CD4-positive, alpha-beta T cell (primary cell): Measurements from ENCODE around the gene SLC35A5. TPM values are rescaled to one million over a fixed set of nuclear protein-coding genes. Genes with fewer than 3 reads are reported as not detected.

Experiments used
- ATAC-seq: fragments of 200-7000 bp; cut with Tn5 transposase; one replicate; pipeline ENCODE4 v1.10.0; 2022; ENCODE audit warnings: mild to moderate bottlenecking; ENCODE audit not compliant: poor library complexity
- CTCF ChIA-PET: fragments of 350-600 bp; sonication (Branson Sonifier 250); formaldehyde crosslinking; loops from one replicate; lab custom pipeline; 2021; ENCODE audit warnings: antibody characterized with exemption, inconsistent platforms; lab: Charles Lee
- POLR2A ChIA-PET: fragments of 350-600 bp; sonication (Branson Sonifier 250); formaldehyde crosslinking; loops from one replicate; lab custom pipeline; 2021; ENCODE audit warnings: antibody characterized with exemption, inconsistent platforms; lab: Charles Lee
- DNase-seq, 14 experiments: peaks; one replicate each; pipeline ENCODE4 v3.0.0-alpha.2; 2013 to 2020; ENCODE audit warnings: mixed read lengths in 2 of 14
- H3K27ac ChIP-seq, 2 donors: one replicate each; pipeline versions ENCODE4 v1.5.1 to v1.7.0; 2013; ENCODE audit warnings: low read length in 2 of 2, low read depth in 1 of 2, mild to moderate bottlenecking in 1 of 2
- H3K27me3 ChIP-seq, 2 experiments: 1 replicate in 1 of 2; 2 replicates in 1 of 2; pipeline versions ENCODE4 v1.6.1 to v1.7.0; 2013; ENCODE audit warnings: low read length in 2 of 2, control low read depth in 1 of 2, mild to moderate bottlenecking in 1 of 2, moderate library complexity in 1 of 2; ENCODE audit not compliant: insufficient read depth in 2 of 2, control insufficient read depth in 1 of 2
- H3K36me3 ChIP-seq: one replicate; pipeline ENCODE4 v1.6.1; 2013; ENCODE audit warnings: low read length, control low read depth; ENCODE audit not compliant: insufficient read depth
- H3K4me1 ChIP-seq: one replicate; pipeline ENCODE4 v1.6.1; 2013; ENCODE audit warnings: low read length, control low read depth; ENCODE audit not compliant: insufficient read depth
- H3K4me3 ChIP-seq: one replicate; pipeline ENCODE4 v1.5.1; 2013; ENCODE audit warnings: mild to moderate bottlenecking, low read length, moderate library complexity
- H3K9me3 ChIP-seq, 2 experiments: 1 replicate in 1 of 2; 2 replicates in 1 of 2; pipeline versions ENCODE4 v1.6.1 to v1.7.0; 2013; ENCODE audit warnings: low read length in 2 of 2, mild to moderate bottlenecking in 2 of 2, control low read depth in 1 of 2, moderate library complexity in 1 of 2; ENCODE audit not compliant: control insufficient read depth in 1 of 2, insufficient read depth in 1 of 2
- H3K27ac Mint-ChIP-seq: one replicate; pipeline ENCODE4 v1.8.0; 2020; ENCODE audit warnings: mixed read lengths
- H3K27me3 Mint-ChIP-seq: one replicate; pipeline ENCODE4 v1.8.0; 2021; ENCODE audit warnings: mixed read lengths
- H3K36me3 Mint-ChIP-seq: one replicate; pipeline ENCODE4 v1.8.0; 2021; ENCODE audit warnings: low read depth, mixed read lengths
- H3K4me1 Mint-ChIP-seq: one replicate; pipeline ENCODE4 v1.8.0; 2021; ENCODE audit warnings: low read depth, mixed read lengths
- H3K4me3 Mint-ChIP-seq: one replicate; pipeline ENCODE4 v1.8.0; 2020; ENCODE audit warnings: mild to moderate bottlenecking, mixed read lengths
- H3K9me3 Mint-ChIP-seq: one replicate; pipeline ENCODE4 v1.8.0; 2020; ENCODE audit warnings: mixed read lengths
- intact Hi-C, 2 experiments: fragments of 100-400 bp; cut with DNase I in 1 of 2; cut with micrococcal nuclease in 1 of 2; formaldehyde crosslinking; loops; one replicate each; pipeline versions ENCODE4 v1.15.1 to v1.9.0; 2023 to 2025; cut with DNase I, micrococcal nuclease
- total RNA-seq, 174 experiments: library from RNA in 2 of 174; stranded (reverse) in 2 of 174; gene quantifications; one replicate each; pipeline ENCODE4 v1.2.3 and lab custom pipeline; 2021 to 2026
- TF ChIP-seq, protein P1 (sequence below): fragments of 200-600 bp; IDR thresholded peaks from one replicate; pipeline ENCODE4 v1.8.0; 2022; ENCODE audit warnings: antibody characterized with exemption, mild to moderate bottlenecking

SLC35A5 gene
- total RNA-seq, 2 experiments from 2014 or later = 4.6 to 7.3 TPM

DNA sequence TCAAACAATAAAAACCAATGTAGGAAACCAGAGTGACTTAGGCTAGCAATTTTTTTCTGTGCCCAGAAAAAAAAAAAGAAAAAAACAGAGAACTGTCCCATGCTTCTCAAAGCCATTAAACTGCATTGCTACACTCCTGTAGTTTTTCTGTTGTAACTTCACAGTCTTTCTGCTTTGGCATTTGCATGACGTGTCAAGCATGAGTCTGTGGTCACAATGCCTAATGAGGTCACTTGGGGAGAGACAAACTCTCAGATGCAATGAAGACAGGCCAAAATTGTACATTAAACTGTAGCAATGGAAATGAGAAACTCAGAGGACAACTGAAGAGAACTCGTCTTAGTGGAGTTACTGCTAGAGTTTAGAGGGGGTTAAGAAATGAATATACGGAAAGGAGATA, 48.3 kb downstream of the SLC35A5 start:
- DNase-seq = no peak
- no peak overlapping the region for H3K27ac Mint-ChIP-seq
- Histone ChIP-seq H3K27me3 (peaks cover 0 to 9% of the 10 kb centered on the region in 2 experiments), H3K9me3 (no peaks in the 10 kb centered on the region), H3K36me3 (no peaks in the 10 kb centered on the region), H3K27ac (no peak overlapping the region), H3K4me3 (no peak overlapping the region), H3K4me1 (no peaks in the 10 kb centered on the region)
- no peaks in the 10 kb centered on the region for H3K4me1 Mint-ChIP-seq
- ATAC-seq = no peak
- peaks cover 31% of the 10 kb centered on the region for H3K27me3 Mint-ChIP-seq
- TF ChIP-seq, protein P1, sequence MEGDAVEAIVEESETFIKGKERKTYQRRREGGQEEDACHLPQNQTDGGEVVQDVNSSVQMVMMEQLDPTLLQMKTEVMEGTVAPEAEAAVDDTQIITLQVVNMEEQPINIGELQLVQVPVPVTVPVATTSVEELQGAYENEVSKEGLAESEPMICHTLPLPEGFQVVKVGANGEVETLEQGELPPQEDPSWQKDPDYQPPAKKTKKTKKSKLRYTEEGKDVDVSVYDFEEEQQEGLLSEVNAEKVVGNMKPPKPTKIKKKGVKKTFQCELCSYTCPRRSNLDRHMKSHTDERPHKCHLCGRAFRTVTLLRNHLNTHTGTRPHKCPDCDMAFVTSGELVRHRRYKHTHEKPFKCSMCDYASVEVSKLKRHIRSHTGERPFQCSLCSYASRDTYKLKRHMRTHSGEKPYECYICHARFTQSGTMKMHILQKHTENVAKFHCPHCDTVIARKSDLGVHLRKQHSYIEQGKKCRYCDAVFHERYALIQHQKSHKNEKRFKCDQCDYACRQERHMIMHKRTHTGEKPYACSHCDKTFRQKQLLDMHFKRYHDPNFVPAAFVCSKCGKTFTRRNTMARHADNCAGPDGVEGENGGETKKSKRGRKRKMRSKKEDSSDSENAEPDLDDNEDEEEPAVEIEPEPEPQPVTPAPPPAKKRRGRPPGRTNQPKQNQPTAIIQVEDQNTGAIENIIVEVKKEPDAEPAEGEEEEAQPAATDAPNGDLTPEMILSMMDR = no peak
- H3K9me3 Mint-ChIP-seq = no peaks in the 10 kb centered on the region
- intact Hi-C loops = no loop called here
- POLR2A ChIA-PET = no interaction called here
- no peaks in the 10 kb centered on the region for H3K36me3 Mint-ChIP-seq
- no peak overlapping the region for H3K4me3 Mint-ChIP-seq
- CTCF ChIA-PET = no interaction called here

DNA sequence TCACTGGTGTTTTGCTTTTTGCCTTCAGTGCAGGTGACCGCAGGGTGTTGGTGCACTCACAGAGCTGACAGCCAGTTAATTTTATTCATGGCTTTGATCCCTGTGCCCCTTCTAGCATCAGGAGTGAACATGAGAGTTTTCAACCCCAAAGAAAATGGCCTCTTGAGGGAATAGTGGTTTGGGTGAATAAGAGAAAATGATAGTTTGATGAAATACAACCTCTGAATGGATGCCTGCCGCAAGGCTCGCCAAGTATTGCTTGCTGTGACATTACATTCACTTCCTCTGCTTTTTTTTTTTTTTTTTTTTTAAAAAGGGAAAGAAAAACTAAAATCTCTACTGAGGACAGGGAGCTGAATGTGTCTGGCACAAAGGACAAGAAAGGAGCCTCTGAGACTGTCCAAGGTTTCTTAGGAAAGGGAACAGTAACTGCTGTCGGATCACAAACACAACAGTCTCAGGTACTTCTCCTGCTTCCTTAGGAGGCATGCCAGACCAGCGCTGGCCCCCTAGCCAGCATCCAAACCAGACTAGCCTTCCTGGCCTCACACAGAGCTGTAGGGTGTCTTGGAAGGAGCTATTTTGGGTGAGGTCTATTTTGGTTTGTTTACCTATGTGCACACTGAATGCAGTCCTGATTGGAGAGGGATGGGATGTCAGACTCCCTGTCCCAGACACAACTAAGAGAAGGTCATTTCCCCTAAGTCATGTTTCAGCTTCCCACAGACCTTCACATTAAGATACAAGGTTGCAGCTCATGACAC, 50.1 kb downstream of the SLC35A5 start:
- H3K27me3 Mint-ChIP-seq = peaks cover 31% of the 10 kb centered on the region
- H3K4me1 Mint-ChIP-seq = no peaks in the 10 kb centered on the region
- CTCF ChIA-PET = no interaction called here
- no peak overlapping the region for H3K27ac ChIP-seq
- no peaks in the 10 kb centered on the region for H3K9me3 ChIP-seq
- H3K9me3 Mint-ChIP-seq = no peaks in the 10 kb centered on the region
- H3K36me3 ChIP-seq = no peaks in the 10 kb centered on the region
- ATAC-seq (no peak), DNase-seq (no peak)
- no peak overlapping the region for H3K4me3 Mint-ChIP-seq
- TF ChIP-seq, protein P1 = no peak
- POLR2A ChIA-PET = interaction anchor here (1.2 kb wide), 1 partner anchor 9 kb away, joined by 3 read pairs; no protein-coding TSS in a partner anchor
- H3K27ac Mint-ChIP-seq = no peak overlapping the region
- H3K36me3 Mint-ChIP-seq = no peaks in the 10 kb centered on the region
- no peak overlapping the region for H3K4me3 ChIP-seq
- H3K4me1 ChIP-seq = no peaks in the 10 kb centered on the region
- peaks cover 0 to 9% of the 10 kb centered on the region in 2 experiments for H3K27me3 ChIP-seq
- intact Hi-C loops = no loop called here

DNA sequence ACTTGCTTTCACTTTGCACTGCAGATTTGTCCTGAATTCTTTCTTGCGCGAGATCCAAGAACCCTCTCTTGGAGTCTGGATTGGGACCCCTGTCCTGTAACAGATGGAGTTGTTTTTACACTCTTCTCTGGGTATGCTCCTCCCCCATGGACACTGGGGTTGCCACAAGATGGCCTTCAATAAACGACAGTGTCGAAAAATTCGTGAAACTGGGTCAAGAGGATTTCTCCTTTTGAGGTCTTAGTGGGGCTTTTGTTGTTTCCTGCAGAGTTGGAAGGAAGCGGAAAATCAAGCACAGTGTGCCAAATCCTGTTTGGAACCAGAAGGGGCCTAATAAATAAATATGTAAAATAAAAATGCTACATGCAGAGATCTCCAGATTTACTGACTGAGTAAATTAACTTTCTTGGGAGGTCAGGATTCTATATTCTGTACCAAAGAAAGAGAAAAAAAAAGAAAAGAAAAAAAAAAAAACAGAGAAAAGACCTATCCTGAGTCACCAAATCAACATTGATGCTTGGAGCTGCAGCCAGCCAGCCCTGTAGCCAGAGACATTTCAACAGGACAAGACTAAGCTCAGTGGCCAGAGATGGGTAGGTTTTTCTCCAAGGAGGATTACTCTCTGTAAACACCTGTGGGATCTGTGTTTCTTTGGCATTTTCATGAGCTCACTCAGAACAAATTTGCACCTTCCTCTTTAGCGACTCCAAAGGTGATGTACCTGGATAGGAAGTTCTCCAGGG, 54.3 kb downstream of the SLC35A5 start:
- H3K4me1 ChIP-seq = no peaks in the 10 kb centered on the region
- TF ChIP-seq, protein P1 = no peak
- Mint-ChIP-seq H3K27me3 (peaks cover 7% of the 10 kb centered on the region), H3K4me3 (no peak overlapping the region), H3K4me1 (no peaks in the 10 kb centered on the region), H3K27ac (no peak overlapping the region), H3K36me3 (no peaks in the 10 kb centered on the region), H3K9me3 (no peaks in the 10 kb centered on the region)
- DNase-seq (no peak), ATAC-seq (no peak)
- intact Hi-C loops = no loop called here
- POLR2A ChIA-PET = no interaction called here
- no peaks in the 10 kb centered on the region for H3K9me3 ChIP-seq
- H3K27me3 ChIP-seq = peaks cover 0 to under 1% of the 10 kb centered on the region in 2 experiments
- no peak overlapping the region for H3K27ac ChIP-seq
- H3K4me3 ChIP-seq = no peak overlapping the region
- CTCF ChIA-PET = no interaction called here
- H3K36me3 ChIP-seq = no peaks in the 10 kb centered on the region
